Activated CD8-positive, alpha-beta memory T cell treated with anti-CD3 and anti-CD28 coated beads for 4 hours (primary cell): Measurements from ENCODE around the gene SAPCD2.

Source experiments
- DNase-seq, 2 donors: peaks; one replicate each; pipeline ENCODE4 v3.0.0-alpha.2; 2020; ENCODE audit warnings: low read depth in 2 of 2

The SAPCD2 gene

GRCh38 chr9:137018761-137019559 lies 51.4 kb downstream of the SAPCD2 start:
- DNase-seq: no peak

GRCh38 chr9:137017791-137018497 lies 52.4 kb downstream of the SAPCD2 start:
- no peak for DNase-seq

- no peak for DNase-seq
Measured at GRCh38 chr9:137017071-137017470, 53.3 kb downstream of the SAPCD2 start.

GRCh38 chr9:137016436-137016835 lies 53.9 kb downstream of the SAPCD2 start:
- DNase-seq: no peak

- DNase-seq: no peak
Measured at GRCh38 chr9:137015976-137016375, 54.4 kb downstream of the SAPCD2 start.

GRCh38 chr9:137015540-137015930 lies 54.8 kb downstream of the SAPCD2 start:
- no peak for DNase-seq

- no peak for DNase-seq
Measured at GRCh38 chr9:137014776-137015539, 55.4 kb downstream of the SAPCD2 start.

GRCh38 chr9:137014166-137014565 lies 56.2 kb downstream of the SAPCD2 start:
- DNase-seq: no peak

- DNase-seq: no peak
Measured at GRCh38 chr9:137013571-137013940, 56.8 kb downstream of the SAPCD2 start.

GRCh38 chr9:137012694-137013570 lies 57.4 kb downstream of the SAPCD2 start:
- no peak for DNase-seq
